ENCODE data around the gene LGALS9C.
A peak's percentile ranks its signal among the peaks of the same experiment; 100 is the strongest.
"Not testable (repeated sequence)": the region's sequence is repeated elsewhere in the genome, so short reads cannot be mapped to it uniquely, and the experiment has no call there.

Gene LGALS9C

DNA sequence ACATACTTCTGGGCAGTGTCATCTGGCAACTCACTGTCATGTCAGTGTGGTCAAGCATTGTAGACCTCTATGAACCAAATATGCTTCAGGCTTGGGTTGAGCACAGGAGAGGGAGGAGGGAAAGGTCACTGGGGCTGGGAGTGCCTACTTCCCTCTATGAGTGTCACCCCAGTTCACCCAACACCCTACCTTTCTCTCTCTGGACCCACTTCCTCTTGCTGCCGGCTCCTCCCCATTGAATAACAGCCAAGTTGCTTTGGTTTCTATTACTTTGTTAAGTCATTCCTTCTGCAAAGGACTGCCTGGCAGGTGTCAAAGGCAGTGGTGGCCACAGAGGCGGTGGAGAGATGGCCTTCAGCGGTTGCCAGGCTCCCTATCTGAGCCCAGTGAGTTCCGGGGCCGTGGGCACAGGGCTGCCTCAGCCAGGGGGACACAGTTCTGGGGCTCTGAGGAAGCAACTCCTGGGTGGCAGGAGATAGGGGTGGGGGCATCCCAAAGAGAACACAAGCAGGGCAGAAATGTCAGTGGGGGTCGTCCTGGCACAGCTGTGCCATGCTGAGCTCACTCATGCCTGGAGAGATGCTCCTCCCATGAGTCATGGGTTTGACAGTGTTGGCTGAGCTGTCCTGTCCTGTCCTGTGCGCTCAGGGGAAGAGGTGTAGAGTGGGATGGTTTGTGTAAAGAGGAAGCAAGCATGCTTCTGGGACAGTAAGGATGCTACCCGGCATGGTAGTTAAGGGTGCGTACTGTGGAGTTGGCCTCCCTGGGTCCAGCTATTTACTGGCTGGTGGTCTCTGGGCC, at the start of gene LGALS9C:
Gene LGALS9C (plus strand): TSS at position 282 of the 801 bp plus-strand sequence. CDS start 66 bp downstream, at position 348.
- peak; percentile 4 for DNase-seq

DNA sequence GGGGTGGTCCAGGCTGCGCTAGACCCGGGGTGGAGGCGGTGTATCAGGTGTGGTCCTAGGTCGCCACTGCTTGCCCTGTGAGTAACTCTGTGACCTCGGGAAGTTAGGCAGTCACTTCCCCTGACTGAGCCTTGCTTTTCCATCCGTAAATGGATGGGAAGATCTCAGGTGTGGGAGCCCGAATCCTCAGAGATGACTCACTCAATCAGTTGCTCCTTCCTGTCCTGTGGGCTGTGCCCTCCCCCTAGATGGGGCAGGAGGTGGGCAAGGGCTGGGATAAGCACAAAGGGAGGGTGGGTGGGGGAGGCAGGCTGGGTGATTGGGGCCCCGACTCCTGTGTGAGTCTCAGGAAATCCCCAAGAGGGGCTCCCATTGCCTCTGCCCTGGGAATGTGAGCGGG, 44.4 kb upstream of the LGALS9C start:
- DNase-seq = not testable (repeated sequence)

DNA sequence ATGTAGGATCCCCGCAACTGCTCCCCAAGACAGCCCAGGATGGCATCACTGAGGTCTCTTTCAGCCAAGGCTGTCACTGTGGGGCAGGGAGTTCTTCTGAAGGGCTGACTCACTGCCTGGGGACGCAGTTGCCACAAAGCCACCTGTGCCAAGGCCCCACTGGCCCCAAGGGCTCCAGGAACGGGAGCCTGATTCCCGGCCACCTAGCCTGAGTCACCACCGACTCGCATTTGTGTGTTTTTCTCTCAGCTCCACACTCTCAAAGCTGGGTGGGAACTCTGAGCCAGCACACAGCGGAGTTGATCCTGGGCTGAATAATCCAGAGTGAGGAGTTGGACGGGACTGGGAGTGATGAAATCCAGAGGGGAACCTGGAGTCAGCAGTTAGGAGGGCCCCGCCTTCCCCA, 37.1 kb upstream of the LGALS9C start:
- DNase-seq = not testable (repeated sequence)

DNA sequence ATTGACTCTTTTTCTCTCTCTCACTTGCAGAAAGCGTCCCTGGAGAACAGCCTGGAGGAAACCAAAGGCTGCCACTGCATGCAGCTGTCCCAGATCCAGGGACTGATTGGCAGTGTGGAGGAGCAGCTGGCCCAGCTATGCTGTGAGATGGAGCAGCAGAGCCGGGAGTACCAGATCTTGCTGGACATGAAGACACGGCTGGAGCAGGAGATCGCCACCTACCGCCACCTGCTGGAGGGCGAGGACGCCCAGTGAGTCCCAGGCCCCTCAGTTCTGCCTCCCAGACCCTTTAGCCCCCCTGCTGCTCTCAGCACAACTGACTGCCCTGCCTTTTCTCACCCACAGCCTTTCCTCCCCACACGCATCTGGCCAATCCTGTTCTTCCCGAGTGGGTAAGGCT, 34.5 kb upstream of the LGALS9C start:
- DNase-seq = not testable (repeated sequence)

DNA sequence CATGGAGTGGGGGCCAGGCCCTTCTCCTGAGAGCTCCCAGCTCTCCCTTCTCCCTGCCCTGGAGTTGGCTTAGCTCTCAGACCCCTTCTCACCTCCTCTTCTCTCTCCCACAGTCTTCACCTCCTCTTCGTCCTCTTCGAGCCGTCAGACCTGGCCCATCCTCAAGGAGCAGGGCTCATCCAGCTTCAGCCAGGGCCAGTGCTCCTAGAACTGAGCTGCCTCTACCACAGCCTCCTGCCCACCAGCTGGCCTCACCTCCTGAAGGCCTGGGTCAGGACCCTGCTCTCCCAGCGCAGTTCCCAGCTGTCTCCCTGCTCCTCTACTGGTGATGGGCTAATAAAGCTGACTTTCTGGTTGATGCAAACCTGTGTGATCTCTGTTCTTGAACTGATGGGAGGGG, 34.1 kb upstream of the LGALS9C start:
- not testable (repeated sequence) for DNase-seq

DNA sequence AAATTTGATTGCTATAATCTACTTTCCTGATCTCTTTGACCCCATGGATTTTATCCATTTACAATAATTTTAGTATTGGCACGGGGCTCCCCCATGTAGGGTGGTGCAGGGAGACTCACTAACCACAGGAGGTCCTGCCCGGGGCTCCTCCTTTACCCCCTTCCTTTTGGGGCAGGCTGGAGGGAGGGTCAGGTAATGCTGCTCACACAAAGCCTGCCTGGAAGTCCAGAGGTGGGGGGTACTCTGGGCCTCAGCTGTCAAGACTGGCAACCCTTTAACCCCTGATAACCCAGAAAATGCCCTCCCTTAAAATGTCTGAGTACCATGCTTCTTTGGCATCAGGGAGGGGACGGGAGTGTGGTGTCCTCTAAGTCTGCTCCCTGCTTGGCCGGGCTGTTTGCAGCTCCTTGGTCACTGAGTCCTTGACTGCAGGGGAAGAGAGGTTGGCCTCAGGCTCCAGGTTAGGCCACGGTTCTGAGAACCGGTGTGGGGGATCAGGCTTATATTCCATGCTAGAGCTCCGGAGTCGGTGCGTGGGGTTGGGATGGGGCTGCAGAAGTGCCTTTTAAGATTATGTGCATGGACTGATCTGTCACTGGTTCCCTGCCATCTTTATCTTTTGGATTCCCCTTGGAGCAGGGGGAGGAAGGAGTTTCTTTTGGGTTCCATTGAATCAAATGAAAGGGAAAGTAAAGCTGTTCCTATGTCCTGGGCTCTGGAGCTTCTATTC, 28.9 kb upstream of the LGALS9C start:
- DNase-seq = not testable (repeated sequence)

DNA sequence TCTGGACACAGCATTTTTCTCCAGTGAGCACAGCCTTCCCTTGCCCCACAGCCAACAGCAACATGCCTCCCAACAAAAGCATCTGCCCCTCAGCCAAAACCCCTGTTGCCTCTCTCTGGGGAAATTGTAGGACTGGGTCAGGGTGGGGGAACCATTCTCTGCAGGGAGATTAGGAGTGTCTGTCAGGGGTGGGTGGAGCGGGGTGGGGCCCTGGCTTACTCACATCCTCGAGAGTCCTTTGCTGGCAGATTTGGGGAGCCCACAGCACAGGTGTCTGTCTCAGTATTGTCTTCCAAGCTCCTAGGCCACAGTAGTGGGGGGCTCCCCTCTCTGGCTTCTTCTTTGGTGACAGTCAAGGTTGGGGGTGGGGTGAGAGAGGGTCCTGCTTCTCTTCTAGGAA, 28.3 kb upstream of the LGALS9C start:
- DNase-seq = not testable (repeated sequence)

DNA sequence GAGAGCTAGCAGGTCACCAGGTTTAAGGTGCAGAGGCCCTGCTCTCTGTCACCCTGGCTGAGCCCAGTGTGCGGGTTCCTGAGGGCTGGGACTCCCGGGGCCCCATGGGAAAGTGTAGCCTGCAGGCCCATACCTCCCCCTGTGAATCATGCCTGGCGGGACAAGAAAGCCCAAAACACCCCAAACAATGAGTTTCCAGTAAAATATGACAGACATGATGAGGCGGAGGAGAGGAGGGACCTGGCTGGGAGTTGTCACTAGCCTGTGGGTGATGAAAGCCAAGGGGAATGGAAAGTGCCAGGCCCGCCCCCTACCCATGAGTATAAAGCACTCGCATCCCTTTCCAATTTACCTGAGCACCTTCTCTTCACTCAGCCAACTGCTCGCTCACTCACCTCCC, 26.8 kb upstream of the LGALS9C start:
- DNase-seq = not testable (repeated sequence)

DNA sequence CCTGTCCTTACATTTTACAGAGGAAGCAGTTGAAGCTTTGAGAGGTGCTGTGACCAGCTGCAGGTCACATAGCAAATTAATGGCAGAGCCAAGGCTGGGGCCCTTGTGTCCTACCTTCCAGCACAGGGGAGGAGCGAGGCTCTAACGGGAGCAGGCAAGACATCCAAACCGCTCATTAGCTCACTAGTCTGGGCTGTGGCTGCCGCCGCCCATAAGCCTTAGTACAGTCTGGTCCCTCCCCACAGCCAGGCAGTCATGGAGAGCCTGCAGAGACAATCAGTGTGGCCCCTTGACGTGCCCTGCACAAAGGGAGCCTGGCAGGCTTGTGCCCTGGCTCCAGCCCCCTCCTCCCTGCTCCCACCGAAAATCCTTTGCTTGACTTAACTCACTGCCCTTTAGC, 25.6 kb upstream of the LGALS9C start:
- not testable (repeated sequence) for DNase-seq

DNA sequence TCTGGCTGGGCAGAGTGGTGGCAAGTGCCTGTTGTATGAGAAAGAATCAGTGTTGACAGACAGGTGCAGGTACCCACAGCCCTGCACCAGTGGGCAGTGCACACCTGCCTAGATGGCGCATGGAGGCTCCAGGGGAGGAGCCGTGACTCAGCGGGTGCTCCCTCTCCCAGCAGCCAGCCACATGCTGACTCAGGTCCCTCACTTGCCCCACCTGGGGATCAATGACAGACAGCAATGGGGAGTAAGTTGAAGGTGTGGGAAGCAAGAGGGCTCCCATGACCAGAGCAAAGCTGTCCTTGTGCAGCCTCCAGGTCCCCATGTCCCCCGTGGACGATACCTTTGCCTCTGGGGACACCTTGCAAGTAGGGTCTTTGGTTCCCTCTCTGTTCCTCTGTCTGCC, 24.6 kb upstream of the LGALS9C start:
- not testable (repeated sequence) for DNase-seq

DNA sequence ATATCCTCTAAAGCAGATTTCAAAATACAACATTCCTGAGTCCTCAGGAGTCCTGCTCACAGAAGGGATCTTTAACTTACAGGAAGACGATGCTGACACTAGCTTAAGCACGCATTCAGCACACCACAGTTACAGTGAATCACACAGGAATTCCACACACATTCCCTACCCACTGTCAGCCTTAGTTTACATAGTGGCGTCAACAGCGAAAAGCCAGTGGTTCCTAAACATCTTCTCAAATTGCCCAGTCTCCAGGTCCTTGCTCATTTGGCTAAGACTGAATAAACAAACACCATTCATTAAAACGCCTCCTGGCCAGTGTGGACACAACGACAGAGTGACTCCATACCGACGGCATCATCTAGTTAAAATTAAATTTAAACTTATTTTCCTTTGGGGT, 17.6 kb upstream of the LGALS9C start:
- not testable (repeated sequence) for DNase-seq

DNA sequence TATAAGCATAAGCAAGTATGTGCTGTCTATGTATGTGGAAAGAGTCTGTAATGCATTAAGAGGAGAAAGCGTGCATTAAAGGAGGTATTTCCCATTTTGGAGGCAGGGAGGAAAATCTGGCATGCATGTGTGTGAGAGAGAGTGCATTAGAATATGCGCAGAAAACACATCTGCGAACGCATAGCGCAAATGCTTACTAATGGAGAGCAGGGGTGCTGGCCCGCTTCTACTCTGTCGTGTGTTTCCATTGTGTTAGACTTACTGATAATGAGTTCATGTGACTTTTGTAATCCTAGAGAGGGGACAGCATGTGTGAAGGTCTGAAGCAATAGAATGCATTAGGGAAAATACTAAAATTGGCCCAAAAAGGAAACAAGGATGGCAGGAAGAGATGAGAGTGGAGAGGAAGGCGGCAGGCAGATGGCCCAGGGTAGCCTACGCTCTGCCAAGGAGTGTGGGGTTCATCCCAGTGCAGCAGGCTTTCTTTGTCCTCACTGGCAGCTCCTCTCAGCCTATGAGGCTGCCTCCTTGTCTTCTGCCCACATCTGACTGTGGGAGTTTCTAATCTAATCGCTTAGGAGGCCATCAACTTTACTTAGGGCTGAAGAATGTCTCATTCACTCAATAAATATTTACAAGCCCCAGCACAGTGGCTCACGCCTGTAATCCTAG, 12.6 kb upstream of the LGALS9C start:
- DNase-seq = not testable (repeated sequence)

DNA sequence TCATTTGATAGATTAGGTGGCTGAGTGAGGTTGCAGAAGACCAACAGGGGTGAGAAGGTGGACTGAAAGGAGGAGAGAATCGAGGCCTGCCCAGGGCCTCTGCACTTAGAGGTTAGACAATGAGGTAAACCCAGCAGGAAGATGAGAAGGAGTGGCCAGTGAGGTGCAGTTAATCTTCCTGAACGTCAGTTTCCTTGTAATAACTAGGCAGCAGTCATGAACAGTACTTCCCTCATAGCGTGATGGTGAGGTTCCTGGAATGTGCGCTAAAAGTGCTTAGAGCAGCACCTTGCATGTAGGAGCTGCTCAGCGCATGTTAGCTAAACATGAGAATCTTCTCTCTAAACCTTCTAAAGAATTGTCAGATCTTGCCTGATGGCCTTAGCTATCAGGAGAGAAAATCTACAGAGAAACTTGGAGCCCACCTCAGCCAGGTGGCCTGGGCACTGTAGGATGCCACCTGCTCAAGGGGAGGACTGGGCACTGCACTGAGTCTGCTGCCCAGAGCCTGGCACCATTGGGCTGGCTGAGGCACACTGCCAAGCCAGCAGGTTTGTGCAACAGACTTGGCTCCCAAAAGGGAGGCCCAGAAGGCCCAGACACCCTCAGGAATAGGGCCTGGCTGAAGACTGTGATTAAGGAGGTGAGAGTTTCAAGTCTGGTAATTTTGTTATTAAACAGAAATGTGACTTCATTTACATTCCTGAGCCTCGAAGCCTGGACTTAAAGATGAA, 10.2 kb upstream of the LGALS9C start:
- not testable (repeated sequence) for DNase-seq

DNA sequence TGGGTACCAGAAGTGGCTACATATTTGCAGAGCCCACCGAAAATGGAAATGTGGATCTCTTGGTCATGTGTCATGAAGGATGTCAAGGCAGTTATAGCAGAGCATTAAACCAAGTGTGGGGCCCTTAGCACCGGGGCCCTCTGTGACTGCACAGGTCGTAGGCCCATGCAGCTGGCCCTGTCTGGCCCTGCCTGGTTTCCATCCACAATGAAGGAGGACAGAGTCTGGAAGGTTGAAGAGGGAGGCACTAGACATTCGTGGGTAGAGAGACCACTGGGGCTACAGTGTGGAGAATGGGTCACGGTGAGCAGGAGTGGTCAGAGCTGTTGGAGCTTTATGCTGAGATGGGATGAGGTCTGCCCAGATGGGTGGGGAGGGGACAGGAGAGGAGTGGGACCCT, 9.6 kb upstream of the LGALS9C start:
- DNase-seq = not testable (repeated sequence)

DNA sequence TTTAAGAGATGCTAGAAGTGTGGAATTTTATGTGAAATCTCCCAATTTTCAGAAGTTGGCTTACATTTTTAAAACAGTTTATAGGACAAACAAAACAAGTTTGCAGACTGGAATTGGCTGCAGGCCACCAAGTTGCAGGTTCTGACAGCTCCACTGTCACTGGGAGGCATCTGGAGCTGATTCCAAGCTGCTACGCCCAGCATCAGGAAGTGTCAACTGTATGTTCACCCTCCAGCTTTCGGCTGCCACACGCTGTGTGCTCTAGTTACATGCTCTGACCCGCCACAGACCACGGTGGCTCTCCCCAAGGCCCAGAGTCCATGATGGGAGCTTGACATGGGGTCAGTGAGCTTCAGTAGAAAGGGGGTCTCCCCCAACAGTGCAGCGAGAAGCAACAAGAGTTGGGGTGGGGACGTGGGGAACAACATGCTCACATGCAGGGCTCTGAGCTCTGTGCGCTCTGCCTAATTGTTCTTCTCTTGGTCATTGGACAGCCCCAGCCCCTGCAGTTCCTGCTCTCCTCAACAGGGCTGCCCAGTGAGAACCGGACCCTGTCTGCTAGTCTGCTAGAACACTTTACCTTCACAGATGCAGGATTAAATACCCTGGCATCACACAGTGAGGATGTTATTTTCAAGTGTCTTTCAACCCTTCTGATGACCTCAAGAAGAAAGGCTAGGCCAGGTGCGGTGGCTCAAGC, 8.0 kb upstream of the LGALS9C start:
- not testable (repeated sequence) for DNase-seq

DNA sequence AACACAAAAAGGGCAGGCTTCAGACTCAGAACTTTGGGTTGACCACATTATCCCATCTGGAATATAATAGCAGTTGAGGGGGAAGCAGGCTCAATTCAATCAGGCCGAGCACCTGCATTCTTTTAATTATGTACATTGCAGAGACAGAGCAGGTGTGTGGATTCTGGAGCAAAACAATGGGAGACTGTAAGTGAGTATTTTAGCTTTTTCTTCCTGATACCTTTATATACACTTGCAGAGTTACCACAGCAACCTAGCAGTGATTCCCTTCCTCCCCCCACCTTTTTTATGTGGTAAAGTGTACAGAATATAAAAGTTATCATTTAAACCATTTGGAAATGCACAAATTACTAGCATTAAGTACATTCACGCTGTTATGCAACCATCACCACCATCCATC, 6.8 kb upstream of the LGALS9C start:
- DNase-seq = not testable (repeated sequence)

DNA sequence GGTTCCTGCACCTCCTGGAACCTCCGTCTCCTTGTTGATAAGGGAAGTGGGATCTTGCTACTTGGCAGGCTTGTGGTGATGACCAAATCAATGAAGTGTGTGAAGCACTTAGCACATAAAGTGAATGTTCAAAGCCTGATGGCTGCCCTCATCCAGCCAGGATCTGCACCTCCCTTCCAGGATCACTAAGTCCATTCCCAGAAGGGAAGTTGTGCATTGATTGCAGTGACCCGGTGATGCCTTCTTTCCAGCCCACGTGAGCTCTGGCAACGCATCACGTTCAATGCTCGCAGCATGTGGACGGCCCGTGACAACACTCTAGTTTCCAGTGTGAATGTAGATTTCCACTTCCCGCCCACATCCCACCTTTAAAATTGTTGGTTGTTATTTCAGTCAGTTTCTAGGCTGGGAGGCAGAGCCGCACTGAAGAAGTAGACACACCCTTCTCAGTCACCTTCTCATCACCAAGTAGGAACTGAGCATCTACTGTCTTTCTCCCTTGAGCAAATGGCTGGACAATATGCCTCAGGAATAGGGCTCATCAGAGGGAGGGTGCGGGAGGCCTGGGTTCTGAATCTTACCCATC, 6.2 kb upstream of the LGALS9C start:
- DNase-seq = not testable (repeated sequence)

DNA sequence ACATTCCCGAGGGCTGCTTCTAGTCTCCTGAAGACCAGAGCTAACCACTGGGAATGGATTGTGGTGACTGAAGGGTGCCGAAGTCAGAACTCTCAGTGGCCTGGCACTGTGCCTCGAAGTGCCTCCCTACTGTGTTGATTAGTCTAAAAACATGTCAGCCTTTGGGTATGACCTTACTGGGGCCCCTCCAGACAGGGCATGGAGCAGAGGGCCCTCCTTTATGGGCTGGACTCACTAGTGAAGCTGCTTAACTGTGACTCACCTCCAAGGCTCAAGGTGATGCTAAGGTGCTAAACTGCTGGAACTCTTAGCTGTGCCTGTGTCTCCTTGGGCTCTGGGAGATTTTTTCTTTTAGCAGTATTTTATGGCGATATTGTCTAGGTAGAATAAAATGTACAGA, 2.6 kb upstream of the LGALS9C start:
- not testable (repeated sequence) for DNase-seq

DNA sequence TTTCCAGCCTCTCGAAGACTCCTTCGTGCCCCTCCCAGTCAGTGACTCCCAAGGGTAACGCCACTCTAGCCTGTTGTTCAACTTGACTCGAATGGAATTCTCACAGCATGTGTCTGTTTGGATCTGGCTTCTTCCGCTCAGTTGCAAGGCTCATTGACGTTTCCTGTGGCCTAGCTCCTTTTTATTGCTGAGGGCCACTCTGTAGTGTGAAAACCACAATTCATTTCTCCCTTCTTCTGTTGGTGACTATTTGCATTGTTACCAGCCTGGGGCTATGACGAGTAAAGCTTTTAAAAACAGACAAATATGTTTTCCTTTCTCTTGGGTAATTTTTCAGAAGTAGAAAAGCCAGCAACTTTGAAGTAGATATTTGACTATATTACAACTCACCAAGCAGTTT, 1.8 kb upstream of the LGALS9C start:
- not testable (repeated sequence) for DNase-seq

DNA sequence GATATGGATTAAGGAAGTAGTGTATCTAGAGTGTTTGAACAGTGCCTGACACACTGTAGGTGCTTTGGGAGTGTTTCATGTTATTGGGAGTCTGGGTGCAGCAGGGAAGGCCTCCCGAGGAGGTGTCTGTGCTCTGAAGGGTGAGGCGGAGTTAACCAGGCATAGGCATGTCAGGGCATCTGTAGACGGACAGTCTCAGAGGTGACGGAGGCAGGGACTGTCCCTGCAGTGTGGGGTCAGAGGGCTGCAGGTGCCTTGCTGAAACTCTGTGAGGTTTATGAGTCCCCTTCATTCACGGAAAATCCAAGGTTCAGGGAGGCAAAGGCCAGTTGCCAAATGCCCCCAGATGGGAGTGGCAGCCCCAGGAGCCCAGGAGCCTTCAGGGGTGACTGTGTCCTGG, 778 bp downstream of the LGALS9C start:
- DNase-seq = not testable (repeated sequence)

DNA sequence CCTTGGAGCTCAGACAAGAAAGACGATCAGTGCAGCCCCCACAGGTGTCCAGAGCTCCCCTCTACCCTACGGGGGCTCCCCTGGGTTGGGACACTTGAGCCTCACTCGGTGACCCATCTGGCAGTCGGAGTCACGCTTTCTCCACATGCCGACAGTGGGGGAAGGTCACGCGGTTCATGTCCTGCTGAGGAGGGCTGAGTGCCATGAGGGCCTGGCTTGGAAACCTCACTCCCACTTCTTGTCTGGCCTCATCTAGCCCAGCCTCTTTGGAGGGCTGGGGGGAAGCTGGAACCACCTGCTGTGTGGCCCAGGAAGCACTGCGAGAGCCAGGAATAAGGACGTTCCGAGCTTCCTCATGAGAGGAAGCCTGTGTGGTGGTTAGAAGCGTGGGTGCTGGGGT, 1.8 kb downstream of the LGALS9C start:
- DNase-seq = not testable (repeated sequence)

All from GDM1 (cell line).